ENCODE data around the gene GRHPR.

DNA sequence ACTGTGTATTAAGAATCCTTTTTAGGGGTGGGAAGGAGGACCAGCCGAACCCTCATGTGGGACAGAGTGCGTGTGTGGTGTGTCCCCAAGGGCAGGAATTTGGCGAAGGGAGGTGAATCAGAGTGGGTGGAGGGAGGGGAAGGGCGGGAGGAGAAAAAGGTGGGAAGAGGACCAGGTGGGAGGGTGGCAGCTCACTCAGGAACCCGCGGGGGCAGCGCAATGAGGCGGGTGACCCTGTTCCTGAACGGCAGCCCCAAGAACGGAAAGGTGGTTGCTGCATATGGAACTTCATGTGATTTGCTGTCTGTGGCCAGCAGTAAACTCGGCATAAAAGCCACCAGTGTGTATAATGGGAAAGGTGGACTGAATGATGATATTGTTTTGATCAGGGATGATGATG is 54.4 kb downstream of the GRHPR start:
- TF ChIP-seq, protein P1, sequence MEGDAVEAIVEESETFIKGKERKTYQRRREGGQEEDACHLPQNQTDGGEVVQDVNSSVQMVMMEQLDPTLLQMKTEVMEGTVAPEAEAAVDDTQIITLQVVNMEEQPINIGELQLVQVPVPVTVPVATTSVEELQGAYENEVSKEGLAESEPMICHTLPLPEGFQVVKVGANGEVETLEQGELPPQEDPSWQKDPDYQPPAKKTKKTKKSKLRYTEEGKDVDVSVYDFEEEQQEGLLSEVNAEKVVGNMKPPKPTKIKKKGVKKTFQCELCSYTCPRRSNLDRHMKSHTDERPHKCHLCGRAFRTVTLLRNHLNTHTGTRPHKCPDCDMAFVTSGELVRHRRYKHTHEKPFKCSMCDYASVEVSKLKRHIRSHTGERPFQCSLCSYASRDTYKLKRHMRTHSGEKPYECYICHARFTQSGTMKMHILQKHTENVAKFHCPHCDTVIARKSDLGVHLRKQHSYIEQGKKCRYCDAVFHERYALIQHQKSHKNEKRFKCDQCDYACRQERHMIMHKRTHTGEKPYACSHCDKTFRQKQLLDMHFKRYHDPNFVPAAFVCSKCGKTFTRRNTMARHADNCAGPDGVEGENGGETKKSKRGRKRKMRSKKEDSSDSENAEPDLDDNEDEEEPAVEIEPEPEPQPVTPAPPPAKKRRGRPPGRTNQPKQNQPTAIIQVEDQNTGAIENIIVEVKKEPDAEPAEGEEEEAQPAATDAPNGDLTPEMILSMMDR (IDR thresholded peaks at IDR 0.05): no peak
- no peak for TF ChIP-seq POLR2A (IDR thresholded peaks at IDR 0.05)

Data from lower leg skin (tissue), 3 donors.